ENCODE results near the gene ZDHHC8. TPM values are rescaled to one million over a fixed set of nuclear protein-coding genes. Genes with fewer than 3 reads are reported as not detected.

The ZDHHC8 gene
- polyA plus RNA-seq, 1 experiment, result 13.5 TPM

DNA sequence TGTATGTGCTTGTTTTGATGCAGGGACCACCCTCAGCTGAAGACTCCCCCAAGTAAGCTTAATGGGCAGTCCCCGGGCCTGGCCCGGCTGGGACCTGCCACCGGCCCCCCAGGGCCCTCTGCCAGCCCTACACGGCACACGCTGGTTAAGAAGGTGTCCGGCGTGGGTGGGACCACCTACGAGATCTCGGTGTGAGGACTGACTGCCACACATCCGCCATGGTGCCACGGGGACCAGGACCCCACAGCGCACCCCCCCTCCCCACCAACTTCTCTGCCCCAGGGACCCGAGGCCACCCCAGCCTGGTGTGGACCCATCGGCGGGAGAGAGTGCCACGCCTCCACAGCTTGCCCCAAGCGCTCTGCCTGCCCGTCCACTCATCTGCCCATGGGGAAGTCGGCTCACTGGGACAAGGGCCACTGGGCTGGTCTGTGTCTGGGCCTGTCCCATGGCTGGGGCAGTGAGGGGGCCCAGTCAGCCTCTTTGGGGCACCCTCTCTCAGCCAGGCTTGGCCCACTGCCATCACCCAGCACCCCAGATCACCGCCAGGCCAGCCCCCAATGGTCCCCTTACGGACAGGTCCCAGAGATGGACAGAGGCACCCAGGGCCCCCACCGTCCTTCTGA, 13.7 kb downstream of the ZDHHC8 start:
- H3K9me3 ChIP-seq (ENCODE audit: control insufficient read depth, insufficient read depth, low read length), result no peaks in the 10 kb centered on the region
- CTCF ChIA-PET, result no interaction called here

DNA sequence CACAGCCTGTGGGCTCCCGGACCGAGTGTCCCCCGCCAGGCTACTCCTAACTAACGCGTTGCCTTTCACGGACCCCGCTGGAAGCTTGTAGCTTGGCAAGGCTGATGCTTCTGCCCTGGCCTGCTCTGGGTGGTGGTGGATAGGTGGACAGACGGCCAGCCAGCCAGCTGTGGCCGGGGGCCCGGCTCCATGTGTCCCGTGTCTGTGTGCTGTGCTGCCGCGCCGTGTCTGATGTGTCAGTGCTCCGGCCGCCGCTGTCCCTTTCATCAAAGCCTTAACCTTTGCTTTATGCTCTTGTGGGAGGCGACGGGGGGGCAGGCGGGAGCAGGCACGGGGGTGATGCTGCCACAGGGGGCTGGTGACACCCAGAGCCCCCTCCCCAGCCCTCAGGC, 14.2 kb downstream of the ZDHHC8 start:
- no peak overlapping the region for H3K27ac ChIP-seq (ENCODE audit: low read depth, low read length)
- DNase-seq (ENCODE audit: low read depth, low spot score), result no peak
- TF ChIP-seq, protein P1, sequence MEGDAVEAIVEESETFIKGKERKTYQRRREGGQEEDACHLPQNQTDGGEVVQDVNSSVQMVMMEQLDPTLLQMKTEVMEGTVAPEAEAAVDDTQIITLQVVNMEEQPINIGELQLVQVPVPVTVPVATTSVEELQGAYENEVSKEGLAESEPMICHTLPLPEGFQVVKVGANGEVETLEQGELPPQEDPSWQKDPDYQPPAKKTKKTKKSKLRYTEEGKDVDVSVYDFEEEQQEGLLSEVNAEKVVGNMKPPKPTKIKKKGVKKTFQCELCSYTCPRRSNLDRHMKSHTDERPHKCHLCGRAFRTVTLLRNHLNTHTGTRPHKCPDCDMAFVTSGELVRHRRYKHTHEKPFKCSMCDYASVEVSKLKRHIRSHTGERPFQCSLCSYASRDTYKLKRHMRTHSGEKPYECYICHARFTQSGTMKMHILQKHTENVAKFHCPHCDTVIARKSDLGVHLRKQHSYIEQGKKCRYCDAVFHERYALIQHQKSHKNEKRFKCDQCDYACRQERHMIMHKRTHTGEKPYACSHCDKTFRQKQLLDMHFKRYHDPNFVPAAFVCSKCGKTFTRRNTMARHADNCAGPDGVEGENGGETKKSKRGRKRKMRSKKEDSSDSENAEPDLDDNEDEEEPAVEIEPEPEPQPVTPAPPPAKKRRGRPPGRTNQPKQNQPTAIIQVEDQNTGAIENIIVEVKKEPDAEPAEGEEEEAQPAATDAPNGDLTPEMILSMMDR (IDR thresholded peaks at IDR 0.05; ENCODE audit: low read depth, low read length), result no peak
- no peak overlapping the region for H3K4me3 ChIP-seq (ENCODE audit: low read depth, low read length)
- CTCF ChIA-PET, result no interaction called here
- no peaks in the 10 kb centered on the region for H3K9me3 ChIP-seq (ENCODE audit: control insufficient read depth, insufficient read depth, low read length)
- H3K27me3 ChIP-seq (ENCODE audit: control insufficient read depth, insufficient read depth, low read length), result no peaks in the 10 kb centered on the region
- POLR2A ChIA-PET, result no interaction called here

More for the DNA sequence above, 13.7 kb downstream of the ZDHHC8 start:
- Histone ChIP-seq H3K27me3 (ENCODE audit: control insufficient read depth, insufficient read depth, low read length) (no peaks in the 10 kb centered on the region), H3K4me3 (ENCODE audit: low read depth, low read length) (no peak overlapping the region), H3K27ac (ENCODE audit: low read depth, low read length) (no peak overlapping the region)
- POLR2A ChIA-PET, result no interaction called here
- TF ChIP-seq, protein P1 (IDR thresholded peaks at IDR 0.05; ENCODE audit: low read depth, low read length), result no peak
- DNase-seq (ENCODE audit: low read depth, low spot score), result no peak

DNA sequence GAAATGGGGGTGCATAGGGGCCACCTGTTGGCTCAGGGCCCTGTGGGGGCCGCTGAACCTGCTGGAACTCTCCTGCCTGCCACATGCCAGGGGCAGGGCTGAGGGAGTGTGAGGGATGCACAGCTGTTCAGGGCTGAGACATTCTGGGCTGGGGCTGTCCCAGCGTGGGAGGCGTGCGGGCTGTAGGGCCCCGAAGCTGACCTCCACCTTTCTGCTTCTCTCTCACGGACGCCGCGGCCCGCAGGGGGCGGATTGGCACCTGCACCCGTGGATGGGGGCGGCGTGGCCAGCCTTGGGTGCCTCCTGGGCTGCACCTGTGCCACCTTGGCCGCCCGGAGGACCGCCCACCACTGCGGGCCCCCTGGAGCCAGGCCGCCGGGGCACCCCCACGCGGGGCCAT, 15.2 kb downstream of the ZDHHC8 start:
- TF ChIP-seq, protein P1 (IDR thresholded peaks at IDR 0.05; ENCODE audit: low read depth, low read length), result no peak
- Histone ChIP-seq H3K27me3 (ENCODE audit: control insufficient read depth, insufficient read depth, low read length) (no peaks in the 10 kb centered on the region), H3K4me3 (ENCODE audit: low read depth, low read length) (no peak overlapping the region), H3K27ac (ENCODE audit: low read depth, low read length) (no peak overlapping the region), H3K9me3 (ENCODE audit: control insufficient read depth, insufficient read depth, low read length) (no peaks in the 10 kb centered on the region; the same call in 1 of the 2 replicates)
- ChIA-PET POLR2A (no interaction called here), CTCF (no interaction called here)
- no peak for DNase-seq (ENCODE audit: low read depth, low spot score)

DNA sequence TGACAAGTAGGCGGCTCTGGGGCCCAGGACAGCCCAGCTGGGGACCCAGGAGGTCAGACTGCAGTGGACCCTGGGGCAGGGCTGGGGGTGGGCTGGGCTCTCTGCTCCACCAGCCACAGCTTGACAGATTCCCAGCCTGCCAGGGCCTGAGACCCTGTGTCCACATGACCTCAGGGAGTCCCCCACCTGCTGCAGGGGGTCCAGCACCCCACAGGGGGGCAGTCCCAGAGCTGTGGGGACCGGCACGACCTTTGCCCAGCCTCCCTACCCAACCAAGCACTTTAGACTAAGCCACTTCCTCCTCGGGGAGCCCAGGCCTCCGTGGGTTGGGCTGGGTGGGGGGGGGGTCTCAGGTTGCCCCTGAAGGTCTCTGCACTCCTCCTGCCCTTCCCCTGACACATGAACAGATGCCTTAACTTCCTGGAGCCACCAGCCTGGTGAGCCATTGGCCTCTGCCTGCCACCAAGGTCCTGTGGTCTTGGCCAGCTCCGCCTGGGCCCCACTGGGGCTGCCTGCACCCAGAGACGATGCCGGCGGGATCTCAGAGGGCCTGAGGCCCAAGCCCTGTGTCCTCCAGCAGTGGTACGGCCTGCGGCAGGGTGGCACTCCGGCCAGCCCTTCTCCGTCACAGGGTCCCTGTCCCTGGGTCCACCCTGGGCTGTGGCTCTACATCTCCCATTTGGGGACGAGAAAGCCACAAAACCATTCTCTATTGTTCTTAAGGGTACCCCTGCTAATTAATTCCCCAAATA, 15.8 kb downstream of the ZDHHC8 start:
- DNase-seq (ENCODE audit: low read depth, low spot score), result no peak
- Histone ChIP-seq H3K27ac (ENCODE audit: low read depth, low read length) (no peak overlapping the region), H3K9me3 (ENCODE audit: control insufficient read depth, insufficient read depth, low read length) (no peaks in the 10 kb centered on the region; the same call in 1 of the 2 replicates), H3K4me3 (ENCODE audit: low read depth, low read length) (no peak overlapping the region), H3K27me3 (ENCODE audit: control insufficient read depth, insufficient read depth, low read length) (no peaks in the 10 kb centered on the region)
- ChIA-PET POLR2A (no interaction called here), CTCF (no interaction called here)
- TF ChIP-seq, protein P1 (IDR thresholded peaks at IDR 0.05; ENCODE audit: low read depth, low read length), result no peak

DNA sequence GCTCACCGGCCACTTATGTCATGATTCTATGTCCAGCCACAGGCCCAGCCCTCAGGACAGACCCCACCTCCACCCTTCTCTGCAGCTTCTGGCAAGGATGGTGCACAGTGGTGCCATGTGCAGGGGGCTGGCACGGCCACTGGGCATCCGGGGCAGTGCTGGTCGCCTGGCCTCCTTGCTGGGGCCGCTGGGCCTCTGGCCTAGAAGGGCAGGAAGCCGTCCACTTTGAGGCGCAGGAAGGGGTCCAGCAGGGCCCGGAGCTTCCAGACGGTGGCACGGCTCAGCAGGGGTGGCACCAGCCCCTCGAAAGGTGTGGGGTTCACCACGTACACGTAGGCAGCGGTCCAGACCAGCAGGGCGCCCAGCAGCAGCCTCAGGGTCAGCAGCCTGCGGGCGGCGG, 16.8 kb downstream of the ZDHHC8 start:
- CTCF ChIA-PET, result no interaction called here
- no peak for DNase-seq (ENCODE audit: low read depth, low spot score)
- TF ChIP-seq, protein P1 (IDR thresholded peaks at IDR 0.05; ENCODE audit: low read depth, low read length), result no peak
- H3K27ac ChIP-seq (ENCODE audit: low read depth, low read length), result no peak overlapping the region
- POLR2A ChIA-PET, result no interaction called here
- no peaks in the 10 kb centered on the region; the same call in 1 of the 2 replicates for H3K9me3 ChIP-seq (ENCODE audit: control insufficient read depth, insufficient read depth, low read length)
- no peak overlapping the region for H3K4me3 ChIP-seq (ENCODE audit: low read depth, low read length)
- no peaks in the 10 kb centered on the region for H3K27me3 ChIP-seq (ENCODE audit: control insufficient read depth, insufficient read depth, low read length)

Data from AG04450 (cell line).